Coronary artery (tissue), 2 donors: Measurements from ENCODE around the gene ERC2.

Experiments
- DNase-seq: peaks from one replicate; pipeline ENCODE4 v3.0.0-alpha.2; 2017; ENCODE audit warnings: low spot score
- H3K27ac ChIP-seq, 2 donors: fragments of 200-600 bp; sonication (generic); one replicate each; pipeline ENCODE4 v1.5.1; 2016 to 2019
- H3K4me3 ChIP-seq: fragments of 200-600 bp; sonication (generic); 2 replicates; pipeline ENCODE4 v1.5.1; 2016; ENCODE audit warnings: mild to moderate bottlenecking, moderate library complexity
- TF ChIP-seq, protein P1 (sequence below): fragments of 200-600 bp; sonication (generic); IDR thresholded peaks from one replicate; pipeline ENCODE4 v1.5.1; 2019; ENCODE audit warnings: antibody characterized with exemption

ERC2 gene

DNA sequence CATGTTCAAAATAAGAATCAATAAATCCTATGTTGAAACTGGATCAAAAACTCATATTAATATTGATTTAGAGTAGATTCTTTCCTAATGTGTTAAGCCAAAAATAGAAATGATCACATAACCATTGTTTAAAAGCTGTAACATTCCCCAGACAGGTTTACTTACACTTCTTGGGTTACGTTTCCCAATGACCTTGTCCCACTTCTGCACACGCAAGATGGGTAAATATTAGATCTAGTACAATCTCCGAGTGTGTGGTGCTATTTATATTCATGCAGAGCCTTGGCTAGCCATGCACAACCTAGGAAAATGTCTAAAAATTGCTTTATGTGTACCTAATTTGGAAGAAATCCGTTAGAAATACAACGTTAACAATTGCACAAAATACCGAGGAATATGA, 39.6 kb downstream of the ERC2 start:
- Histone ChIP-seq H3K27ac (no peak overlapping the region), H3K4me3 (no peak overlapping the region)
- DNase-seq, result no peak
- TF ChIP-seq, protein P1, sequence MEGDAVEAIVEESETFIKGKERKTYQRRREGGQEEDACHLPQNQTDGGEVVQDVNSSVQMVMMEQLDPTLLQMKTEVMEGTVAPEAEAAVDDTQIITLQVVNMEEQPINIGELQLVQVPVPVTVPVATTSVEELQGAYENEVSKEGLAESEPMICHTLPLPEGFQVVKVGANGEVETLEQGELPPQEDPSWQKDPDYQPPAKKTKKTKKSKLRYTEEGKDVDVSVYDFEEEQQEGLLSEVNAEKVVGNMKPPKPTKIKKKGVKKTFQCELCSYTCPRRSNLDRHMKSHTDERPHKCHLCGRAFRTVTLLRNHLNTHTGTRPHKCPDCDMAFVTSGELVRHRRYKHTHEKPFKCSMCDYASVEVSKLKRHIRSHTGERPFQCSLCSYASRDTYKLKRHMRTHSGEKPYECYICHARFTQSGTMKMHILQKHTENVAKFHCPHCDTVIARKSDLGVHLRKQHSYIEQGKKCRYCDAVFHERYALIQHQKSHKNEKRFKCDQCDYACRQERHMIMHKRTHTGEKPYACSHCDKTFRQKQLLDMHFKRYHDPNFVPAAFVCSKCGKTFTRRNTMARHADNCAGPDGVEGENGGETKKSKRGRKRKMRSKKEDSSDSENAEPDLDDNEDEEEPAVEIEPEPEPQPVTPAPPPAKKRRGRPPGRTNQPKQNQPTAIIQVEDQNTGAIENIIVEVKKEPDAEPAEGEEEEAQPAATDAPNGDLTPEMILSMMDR, result no peak

DNA sequence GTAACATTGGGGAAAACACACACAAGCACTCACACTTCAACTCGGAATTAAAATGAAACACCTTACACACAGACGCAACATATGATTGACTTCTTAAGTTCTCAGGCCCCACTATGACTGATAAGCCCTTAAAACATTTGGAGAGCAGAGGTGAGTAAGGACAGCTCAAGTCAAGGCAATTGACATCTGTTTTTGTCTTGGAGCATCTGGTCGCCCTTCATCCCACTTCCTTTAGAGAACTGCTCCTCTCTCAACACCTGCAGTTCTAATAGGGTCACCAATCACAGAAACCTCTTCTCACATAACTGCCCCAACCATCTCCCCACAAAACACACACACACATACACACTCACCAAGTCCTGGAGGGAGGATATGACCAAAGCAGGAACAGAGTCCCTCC, 43.4 kb downstream of the ERC2 start:
- H3K27ac ChIP-seq, result no peak overlapping the region
- H3K4me3 ChIP-seq, result no peak overlapping the region
- TF ChIP-seq, protein P1, result no peak
- DNase-seq, result no peak

DNA sequence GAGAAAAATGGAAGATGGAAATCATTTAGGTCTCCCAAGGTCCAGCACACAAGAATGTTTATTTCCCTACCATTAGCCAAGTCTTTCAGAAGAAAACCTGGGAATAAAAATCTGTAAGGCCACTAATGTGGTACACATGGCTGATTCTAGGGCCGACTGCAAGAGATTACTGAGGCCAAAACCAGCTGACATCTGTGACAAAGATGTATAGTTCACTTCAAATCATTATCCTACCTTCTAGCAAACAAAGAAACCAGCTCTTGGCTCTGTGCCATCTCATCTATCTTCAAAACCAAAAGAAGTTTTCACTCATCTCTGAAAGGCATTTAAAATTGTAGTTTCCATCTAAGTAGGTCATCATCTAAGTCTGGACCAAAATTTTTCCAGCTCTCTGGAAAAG, 43.9 kb downstream of the ERC2 start:
- no peak overlapping the region for H3K27ac ChIP-seq
- H3K4me3 ChIP-seq, result no peak overlapping the region
- DNase-seq, result no peak
- TF ChIP-seq, protein P1, result no peak

DNA sequence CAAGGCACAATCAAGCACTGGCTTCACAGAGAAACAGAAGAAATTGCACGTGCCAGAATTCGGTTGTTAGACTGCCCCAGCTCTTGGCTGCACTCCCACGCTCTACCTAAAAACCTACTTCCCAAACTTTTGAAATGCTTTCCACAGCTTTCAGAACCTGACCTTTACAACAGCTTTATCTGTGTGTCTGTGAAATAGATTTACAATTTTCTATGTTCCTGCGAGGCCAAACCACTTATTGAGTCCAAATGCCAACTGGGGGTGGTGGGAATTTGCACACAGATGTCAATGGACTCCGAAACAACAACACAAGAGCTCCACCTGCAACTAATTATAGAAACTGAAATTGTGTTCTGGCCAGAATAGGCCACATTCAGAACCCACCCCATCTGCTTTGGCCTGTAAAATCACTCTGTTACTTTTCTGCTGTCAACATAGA, 44.6 kb downstream of the ERC2 start:
- no peak for DNase-seq
- TF ChIP-seq, protein P1, result no peak
- H3K27ac ChIP-seq, result no peak overlapping the region

DNA sequence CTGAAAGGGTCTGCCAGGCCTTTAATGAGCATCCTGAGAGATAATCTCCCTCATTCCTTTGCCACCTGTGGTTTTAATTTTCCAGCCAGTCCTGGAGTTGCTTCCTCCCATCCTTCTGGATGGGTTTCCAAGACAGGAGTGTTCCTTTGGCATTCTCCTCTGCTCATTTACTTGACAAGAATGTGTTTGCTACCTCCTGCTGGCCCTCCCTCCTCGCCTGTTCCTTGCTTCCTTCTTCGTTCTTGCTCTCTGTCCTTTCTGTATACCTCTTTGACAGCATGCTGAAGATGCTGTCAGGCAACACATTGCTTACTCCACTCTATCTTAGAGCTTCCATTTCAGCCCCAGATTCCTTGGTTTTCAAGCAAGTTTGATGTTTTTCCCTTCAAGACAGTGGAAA, 46.0 kb downstream of the ERC2 start:
- TF ChIP-seq, protein P1, result no peak
- Histone ChIP-seq H3K4me3 (no peak overlapping the region), H3K27ac (no peak overlapping the region)
- DNase-seq, result no peak

More for the DNA sequence above, 44.6 kb downstream of the ERC2 start:
- H3K4me3 ChIP-seq, result no peak overlapping the region

DNA sequence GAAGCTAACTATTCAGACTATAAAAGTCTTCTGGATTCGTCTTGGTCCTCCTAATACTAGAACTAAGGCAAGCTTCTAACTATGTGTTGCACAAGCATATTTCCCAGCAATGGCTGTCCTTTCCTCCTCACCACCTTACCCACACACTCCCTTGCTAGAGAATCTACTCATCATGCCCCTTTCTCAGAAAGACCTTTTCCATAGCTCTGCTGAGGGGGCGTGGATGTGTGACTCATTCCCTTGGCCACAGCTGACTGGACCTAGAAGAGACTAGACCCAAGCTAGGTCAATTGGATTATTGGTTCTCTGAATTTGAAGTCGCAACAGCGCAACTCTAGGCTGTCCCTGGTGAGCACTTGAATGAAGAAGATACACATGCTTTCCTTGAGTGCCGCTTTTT, 47.1 kb downstream of the ERC2 start:
- H3K27ac ChIP-seq, result no peak overlapping the region
- TF ChIP-seq, protein P1, result no peak
- H3K4me3 ChIP-seq, result no peak overlapping the region
- no peak for DNase-seq

DNA sequence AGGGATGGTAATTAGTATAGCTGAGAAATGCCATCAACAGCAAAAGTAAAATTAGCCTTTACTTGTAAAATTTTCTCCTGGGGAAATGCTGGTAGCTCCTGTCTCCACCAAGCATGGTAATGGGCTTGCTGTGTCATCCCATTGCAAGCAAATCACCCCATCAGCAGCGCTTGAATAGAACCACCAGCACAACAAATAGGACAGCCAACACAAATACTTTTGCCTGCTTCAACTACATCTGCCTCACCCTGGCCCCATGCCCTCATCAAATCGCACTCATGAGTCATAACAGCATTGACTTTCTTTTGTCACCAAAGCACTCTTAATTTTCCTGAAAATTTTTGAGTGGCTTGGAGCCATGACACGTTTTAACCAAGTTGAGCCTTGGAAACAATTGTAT, 52.6 kb downstream of the ERC2 start:
- Histone ChIP-seq H3K27ac (no peak overlapping the region), H3K4me3 (no peak overlapping the region)
- no peak for DNase-seq
- TF ChIP-seq, protein P1, result no peak
